Sigmoid colon (tissue), 4 donors: Measurements from ENCODE around the gene PTGIR.

Experiments
- EP300 ChIP-seq, 4 donors: sonication (generic); formaldehyde crosslinking; IDR thresholded peaks; one replicate each; pipeline ENCODE4 v1.6.1; 2017; ENCODE audit warnings: antibody characterized with exemption in 4 of 4
- POLR2A ChIP-seq, 2 donors: fragments of 450-650 bp; IDR thresholded peaks; one replicate each; pipeline ENCODE4 v1.6.1; 2016; ENCODE audit warnings: antibody characterized with exemption in 2 of 2, mild to moderate bottlenecking in 2 of 2, moderate library complexity in 2 of 2
- POLR2AphosphoS5 ChIP-seq, 4 donors: sonication (generic); formaldehyde crosslinking; IDR thresholded peaks; one replicate each; pipeline ENCODE4 v1.6.1; 2017; ENCODE audit warnings: antibody characterized with exemption in 4 of 4
- TF ChIP-seq, protein P1 (sequence below), 4 experiments: fragments of 450-650 bp in 3 of 4; fragments of 200-600 bp in 1 of 4; IDR thresholded peaks; one replicate each; pipeline ENCODE4 v1.5.1; 2016 to 2019; ENCODE audit warnings: antibody characterized with exemption in 4 of 4, mild to moderate bottlenecking in 3 of 4, moderate library complexity in 2 of 4

DNA sequence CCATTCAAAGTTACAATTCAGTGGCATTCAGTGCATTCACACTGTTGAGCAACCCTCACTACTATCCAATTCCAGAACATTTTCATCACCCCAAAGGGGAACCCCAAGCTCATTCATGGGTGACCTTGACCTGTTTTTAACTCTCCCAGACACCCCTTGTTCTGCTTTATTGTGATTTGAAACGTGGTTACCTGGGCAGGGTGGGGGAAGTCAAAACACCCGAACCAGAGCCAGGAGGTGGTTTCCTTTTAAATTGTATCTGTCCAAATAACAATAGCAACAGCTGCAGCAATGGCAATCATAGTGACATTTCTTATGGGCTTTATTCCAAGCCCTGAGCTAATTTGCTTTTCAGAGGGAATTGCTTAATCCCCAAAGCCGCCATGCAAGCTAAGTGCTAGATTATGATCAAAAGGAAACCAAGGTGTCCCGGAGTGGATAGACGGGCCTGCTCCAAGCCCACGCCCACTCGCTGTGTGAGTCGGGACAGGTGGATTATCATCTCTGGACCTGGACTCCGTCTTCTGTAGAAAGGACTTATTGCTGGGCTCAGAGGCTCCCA is 6.1 kb downstream of the PTGIR start:
- TF ChIP-seq POLR2A (IDR thresholded peaks at IDR 0.05): no peak
- TF ChIP-seq, protein P1, sequence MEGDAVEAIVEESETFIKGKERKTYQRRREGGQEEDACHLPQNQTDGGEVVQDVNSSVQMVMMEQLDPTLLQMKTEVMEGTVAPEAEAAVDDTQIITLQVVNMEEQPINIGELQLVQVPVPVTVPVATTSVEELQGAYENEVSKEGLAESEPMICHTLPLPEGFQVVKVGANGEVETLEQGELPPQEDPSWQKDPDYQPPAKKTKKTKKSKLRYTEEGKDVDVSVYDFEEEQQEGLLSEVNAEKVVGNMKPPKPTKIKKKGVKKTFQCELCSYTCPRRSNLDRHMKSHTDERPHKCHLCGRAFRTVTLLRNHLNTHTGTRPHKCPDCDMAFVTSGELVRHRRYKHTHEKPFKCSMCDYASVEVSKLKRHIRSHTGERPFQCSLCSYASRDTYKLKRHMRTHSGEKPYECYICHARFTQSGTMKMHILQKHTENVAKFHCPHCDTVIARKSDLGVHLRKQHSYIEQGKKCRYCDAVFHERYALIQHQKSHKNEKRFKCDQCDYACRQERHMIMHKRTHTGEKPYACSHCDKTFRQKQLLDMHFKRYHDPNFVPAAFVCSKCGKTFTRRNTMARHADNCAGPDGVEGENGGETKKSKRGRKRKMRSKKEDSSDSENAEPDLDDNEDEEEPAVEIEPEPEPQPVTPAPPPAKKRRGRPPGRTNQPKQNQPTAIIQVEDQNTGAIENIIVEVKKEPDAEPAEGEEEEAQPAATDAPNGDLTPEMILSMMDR (IDR thresholded peaks at IDR 0.05): no peak
- TF ChIP-seq EP300 (IDR thresholded peaks at IDR 0.05): no peak
- no peak for TF ChIP-seq POLR2AphosphoS5 (IDR thresholded peaks at IDR 0.05)
